ENCODE results near the gene PPP2R2C.

The PPP2R2C gene

DNA sequence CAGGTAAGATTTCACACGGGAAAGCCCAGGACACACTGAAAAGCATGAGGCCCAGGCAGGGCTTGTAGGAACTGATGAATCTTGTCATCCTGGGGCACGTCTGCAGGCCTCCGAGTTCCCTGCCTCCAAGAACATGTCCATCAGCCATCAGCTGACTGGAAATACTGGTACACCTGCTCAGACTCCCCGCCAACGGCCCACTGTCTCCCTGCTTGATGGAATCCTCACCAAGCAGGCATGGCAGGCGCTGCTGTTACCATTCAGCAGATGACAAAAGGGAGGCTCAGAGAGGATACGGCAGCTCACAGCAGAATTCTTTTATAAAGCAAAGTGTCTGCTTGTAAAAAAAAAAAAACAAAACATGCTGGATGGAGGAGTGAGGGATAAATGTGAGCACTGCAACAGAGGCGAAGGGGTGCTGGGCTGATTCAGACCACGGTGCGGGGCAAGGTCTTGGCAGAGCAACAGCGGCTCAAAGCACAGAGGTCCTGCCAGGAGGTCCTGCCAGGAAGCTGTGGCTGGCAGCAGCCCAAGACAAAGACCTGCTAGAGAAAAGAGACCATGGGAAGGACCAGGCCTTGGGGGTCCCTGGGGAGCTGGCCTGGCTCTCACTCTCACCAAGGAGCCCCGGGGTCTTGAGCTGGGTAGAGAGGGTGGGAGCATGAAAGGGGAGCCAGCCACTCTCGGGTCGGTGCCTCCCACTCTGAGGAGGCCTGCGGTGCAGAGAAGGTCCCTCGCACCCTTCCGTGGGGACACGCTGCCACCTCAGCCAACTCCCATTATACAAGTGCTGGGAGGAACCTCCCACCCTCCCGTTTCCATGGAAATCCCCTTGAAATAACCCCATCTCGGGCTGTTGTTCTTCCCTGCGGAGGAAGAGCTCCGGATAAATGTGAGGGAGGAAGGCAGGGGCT is 25.6 kb downstream of the PPP2R2C start:
- no peak for FAIRE-seq

DNA sequence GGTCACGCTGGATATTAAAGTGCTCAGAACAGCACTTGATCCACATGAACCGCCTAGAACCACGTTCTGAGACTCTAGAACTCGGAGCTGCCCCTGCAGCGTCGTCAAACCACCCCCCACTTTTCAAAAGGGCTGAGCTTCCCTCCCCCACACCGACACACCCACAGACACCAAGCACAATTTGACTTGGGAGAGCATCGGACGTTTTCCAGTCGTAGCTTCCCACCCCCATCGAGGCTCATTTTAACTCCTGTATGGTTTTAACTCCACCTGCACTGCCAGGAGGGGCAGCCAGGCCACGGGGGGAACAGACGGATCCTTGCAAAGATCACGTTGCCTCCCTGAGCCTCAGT is 26.3 kb downstream of the PPP2R2C start:
- FAIRE-seq = no peak

DNA sequence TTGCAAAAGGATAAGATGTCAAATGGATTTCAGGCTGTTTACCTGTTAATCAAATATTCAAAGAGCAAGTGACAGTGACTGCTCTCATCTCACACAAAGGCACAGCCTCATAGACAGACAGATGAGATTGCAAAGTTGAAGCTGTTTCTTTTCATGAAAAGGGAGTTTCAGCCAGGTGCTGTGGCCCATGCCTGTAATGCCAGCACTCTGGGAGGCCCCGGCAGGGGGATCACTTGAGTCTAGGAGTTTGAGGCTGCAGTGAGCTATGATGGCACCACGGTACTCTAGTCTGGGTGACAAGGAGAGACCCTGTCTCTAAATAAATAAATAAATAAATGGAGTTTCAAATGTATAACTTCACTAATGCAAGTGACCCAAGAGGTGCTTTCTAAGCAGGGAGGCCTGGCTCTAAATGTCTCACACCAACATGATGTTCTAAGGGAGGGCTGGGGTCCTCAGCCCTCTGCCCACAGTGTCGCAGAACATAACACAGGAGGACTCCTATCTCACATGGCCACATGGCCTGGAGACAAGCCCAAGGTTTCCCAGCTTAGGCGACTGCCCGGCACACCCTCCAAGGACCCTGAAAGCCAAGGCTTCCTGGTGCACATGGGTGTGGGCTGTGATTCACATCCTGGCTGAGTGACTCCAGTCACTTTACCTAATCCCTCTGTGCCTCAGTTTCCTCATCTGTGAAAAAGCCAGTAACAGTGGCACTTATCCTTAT is 26.8 kb downstream of the PPP2R2C start:
- no peak for FAIRE-seq

DNA sequence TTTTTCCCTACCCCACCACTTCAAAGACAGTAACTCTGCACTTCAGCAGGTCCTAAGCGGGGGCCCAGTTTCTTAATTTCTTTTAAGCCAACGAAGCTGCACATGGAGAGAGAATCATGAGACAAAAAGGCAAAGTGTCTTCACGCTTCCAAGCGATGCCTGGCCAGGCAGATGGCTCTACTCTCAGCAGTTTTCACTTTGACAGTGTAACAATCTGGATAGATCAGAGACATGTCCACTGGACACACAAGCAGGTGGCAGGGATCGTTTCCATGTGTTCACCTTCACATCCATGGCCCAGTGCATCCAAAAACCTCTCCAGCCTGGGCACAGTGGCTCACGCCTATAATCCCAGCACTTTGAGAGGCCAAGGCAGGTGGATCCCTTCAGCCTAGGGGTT is 27.8 kb downstream of the PPP2R2C start:
- no peak for FAIRE-seq

DNA sequence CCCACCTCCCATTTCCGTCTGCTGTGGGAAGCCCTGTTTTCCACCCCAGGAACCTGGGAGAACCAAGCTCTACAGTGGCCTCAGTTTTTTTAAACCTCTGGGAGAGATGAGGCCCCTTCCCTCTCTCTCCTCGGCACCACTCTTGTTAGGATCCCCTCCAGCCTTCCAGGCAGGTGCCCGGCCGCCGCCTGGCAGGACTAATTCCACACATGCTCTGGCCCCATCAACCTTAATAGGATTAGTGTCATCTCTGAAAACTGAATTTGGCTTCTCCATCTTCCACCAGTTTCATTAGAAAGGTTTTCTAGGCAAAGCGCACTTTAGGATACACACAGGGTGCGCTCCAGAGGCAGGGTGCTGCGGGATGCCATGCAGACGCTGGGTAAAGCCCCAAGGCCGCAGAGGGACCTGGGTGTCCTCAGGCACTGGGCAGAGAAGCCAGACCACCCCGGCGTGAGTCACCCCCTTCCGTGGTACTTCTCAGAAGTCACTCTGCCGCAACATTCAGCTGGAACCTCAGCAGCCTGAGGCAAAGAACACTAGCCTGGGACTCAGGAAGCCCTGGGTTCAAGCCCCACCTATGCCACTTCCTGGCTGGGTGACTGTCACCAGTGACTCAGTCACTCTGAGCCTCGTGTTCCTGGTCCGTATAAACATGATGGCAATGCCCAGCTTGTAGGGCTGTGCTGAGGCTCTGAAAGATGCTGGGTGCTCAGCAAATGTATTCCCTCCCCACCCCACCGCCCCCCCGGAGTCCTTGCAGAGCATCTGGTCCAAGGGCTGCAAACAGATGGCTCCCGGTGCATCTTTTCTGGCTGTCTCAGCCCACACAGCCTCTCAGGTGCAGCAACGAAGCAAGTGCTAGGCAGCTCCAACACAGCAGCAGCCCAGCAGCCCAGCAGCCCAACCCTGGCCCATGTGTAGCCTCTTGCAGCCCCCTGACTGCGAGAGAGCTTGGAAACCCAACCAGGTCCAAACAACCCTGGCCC is 29.1 kb downstream of the PPP2R2C start:
- no peak for FAIRE-seq

DNA sequence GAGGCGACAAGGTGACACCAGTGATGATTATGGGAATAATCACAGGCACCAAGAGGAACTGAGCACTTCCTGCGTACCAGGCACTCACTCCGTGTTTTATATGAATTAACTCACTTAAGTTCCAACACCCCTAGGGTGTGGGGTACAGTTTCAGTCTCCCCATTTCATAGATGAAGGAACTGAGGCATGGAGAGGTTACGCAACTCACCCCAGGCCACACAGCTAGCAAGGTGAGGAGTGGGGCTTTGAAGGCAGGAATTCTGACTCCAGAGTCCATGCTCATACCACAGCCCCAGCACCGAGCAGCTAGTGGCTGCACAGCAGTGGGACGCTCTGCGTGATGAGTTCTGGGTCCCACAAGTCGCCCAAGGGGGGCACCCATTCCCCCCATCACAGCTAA is 29.9 kb downstream of the PPP2R2C start:
- FAIRE-seq = no peak

DNA sequence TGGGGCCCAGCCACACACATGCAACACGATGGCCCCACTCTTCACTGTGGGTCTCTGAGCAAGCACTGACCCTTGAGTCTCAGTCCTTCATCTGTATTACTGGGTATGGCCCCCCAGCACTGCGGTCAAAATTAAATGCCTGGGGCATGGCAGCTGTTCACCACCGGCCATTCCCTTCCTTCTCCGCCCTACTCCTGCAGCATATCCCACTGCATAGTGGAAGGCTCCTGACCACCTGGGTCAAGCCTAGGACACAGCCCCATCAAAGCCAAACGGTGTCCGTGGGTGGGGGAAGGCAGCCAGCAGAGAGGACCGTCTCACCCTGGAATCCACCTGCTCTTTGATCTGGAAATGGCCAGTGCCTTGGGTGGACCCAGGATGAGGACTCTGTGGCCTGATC is 30.7 kb downstream of the PPP2R2C start:
- FAIRE-seq = no peak

DNA sequence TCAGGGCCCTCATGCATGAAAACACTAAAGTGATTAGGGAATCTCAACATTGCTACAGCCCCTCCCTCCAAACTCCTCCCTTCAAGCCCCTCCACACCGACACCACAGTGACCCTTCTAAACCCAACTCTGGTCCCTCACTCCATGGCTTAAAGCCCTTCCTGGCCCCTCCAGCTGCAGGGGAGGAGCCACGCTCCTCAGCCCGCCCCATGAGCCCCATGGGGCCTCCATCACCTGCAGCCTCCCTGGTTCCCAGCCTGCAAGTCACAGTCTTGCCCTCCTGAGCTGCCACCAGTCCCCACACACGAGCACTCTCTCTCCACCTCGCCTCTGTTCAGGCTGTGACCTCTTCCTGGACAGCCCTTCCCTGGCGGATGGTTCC is 31.2 kb downstream of the PPP2R2C start:
- no peak for FAIRE-seq

DNA sequence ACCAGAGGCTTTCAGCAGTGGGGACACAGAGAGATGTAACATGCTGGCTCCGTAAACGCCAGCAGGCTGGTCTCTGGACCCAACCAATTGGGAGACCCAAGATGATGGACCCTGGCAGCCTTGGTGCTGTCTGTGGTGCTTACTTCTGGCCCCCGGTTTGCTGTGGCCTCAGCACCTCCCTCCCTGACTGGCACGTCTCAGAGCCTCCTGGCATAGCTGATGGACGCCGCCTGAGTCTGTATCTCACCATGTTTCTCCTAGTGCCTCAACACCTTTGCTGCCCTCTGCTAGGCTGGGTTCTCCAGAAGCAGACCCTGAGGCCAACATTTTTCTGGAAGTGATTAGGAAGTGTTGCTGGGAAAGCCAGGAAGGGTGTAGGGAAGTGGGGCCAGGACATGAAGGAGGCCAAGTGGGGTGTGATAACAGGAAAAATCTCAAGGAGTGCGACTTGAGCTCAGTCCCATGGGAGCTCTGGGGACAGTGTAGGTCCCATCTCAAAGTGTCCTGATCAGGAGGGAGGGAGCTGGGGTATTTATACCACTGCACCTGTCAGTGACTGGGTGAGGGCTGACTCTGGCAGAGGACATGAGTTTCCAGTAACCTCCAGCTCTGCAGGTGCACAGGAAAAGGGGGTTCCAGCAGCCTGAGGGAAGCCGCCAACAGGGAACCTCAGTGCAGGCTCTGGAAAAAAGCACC is 31.8 kb downstream of the PPP2R2C start:
- no peak for FAIRE-seq

DNA sequence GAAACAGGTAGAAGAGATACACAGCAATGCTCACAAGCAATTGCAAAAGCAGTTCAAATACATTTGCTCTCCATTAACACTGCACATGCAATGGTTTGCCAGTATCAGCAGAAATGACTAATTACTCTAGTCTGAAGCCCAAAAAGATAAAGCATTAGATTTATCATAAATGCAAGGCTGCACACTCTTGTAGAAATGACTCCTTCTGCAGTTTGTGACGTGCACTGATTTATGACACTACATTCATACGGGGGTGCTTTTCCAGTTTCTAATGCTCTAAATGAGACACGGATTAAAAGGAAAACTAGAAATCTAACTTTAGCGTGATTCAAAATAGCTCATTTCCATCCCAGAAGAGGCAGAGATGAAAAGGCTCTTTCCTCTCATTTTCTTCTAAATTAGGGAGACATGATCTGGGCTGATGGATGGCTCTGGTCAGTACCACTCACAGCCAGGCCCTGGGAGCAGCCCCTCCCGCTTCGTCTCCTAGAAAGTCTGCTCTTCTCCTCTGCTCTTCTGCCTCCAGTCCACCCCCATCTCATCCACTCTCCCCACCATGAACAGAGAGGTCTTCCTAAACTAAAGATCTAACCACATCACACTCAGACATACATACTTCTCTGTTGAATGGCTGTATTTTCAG is 33.2 kb downstream of the PPP2R2C start:
- no peak for FAIRE-seq

DNA sequence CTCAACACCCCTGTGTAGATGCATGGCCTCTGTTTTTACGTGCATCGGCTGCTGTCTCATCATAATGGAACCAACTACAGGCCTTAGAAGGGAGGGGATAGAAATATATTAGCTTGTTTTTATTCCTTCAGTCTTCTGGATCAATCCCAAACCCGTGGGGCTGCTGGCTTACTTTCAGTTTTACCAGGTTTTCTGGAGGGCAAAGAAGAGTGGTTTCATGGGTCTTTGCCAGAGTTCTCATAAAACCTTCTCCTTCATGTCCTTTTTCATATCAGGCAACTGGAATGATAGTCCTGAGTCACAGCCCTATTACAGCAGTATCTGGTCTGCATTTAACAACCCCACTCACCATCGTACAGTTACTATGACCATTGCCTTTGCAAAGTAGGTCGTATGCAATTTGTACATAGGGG is 34.6 kb downstream of the PPP2R2C start:
- FAIRE-seq = no peak

DNA sequence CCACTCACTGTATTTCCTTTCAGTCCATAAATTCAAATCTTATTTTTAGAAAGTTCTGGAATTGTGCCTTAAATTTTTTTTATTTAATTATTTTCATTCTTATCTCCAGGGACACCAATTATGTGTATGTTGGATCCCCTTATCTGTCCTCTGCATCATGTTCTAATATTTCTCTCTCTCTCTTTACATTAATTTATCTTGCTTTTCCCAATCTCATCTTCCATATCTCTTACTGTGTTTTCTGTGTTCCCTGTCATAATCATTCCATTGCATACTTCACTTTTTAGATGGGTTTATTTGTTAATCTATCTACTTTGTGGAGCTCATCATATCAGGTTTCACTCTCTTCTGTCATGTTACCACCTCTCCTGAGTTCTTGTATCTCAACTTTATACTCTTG is 37.4 kb downstream of the PPP2R2C start:
- FAIRE-seq = no peak

DNA sequence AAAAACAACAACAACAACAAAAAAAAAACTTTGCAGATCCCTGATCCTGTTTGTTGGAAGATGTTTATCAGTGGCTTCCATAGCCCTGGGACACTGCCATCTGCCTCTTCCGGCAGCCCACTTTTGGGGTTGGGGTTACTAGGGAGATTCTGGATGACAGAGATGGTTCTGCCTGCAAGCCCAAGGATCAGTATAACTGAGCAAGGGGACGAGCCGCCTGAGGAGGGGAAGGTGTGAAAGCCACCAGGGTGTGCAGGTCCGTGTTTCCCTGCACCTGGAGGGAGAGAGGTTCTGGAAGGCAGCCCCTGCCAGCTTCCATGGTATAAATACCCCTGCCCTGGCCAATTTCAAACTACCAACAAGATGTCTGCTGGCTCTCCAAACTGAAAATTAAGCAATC is 41.5 kb downstream of the PPP2R2C start:
- no peak for FAIRE-seq

DNA sequence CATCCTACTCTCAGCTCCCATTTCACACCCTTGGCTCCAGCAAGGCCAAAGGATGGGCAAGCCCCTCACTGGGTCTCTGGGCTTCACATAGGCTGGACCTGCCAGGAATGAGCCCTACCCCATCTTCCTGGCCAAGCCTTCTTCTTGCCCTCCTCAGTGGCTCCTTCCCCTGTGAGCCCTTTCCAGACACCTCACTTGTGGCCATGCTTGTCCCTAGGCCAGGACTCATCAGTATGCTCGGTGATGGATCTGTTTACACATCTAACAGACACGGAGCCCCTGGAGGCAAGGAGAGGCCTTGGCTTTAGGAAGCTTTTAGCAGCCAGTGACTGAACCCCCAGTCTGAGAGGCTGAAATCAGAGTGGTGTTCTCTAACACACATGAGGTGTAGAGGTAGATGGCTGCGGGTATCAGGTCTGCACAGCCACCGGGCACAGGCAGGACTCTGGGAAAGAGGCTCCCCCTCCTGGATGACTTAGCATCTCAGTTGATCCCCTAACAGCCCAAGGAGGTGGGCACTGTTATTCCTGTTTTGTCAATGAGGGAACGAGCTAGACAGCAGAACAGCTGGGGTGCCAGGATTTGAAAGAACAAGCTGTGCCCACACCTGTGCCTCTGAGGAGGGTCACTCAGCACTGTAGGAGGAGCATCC is 44.8 kb downstream of the PPP2R2C start:
- FAIRE-seq = no peak

DNA sequence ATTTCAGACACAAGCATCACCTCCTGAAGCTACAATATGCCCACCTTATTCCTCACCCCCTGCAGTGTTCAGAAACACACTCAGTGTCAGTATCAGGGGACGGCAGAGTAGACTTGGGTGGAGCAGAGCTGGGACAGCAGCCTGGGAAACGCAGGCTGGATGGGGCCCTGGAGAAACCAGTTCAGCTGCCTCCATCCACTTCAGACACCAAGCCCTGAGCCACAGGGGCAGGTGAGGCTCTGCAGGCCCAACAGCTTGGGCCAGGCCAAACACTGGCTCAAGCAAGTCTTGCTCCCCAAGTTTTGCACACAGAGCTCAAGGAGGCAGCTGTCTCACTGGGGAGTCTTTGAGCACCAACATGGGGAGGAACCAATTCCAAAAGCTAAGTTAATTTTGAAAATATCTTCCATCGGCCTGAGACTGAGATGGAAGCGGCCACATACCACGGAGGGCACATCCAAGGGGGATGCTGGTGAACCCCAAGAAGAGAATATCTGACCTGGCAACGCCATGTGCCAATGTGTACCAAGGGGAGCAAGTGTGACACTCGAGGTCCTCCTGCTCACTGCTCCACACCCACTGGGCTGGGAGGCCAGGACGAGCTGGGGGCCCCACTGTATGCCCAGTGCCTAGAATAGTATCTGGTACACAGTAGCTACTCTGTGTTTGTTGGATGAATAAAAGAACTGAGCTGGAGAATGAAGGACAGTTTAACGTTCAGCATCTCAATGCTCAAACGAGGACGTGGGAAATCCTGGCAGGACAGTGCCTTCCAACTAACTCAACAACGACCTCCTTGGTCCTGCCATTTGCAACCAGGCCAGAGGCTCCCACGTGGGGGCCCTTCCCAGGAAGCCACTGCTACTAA is 45.6 kb downstream of the PPP2R2C start:
- no peak for FAIRE-seq

DNA sequence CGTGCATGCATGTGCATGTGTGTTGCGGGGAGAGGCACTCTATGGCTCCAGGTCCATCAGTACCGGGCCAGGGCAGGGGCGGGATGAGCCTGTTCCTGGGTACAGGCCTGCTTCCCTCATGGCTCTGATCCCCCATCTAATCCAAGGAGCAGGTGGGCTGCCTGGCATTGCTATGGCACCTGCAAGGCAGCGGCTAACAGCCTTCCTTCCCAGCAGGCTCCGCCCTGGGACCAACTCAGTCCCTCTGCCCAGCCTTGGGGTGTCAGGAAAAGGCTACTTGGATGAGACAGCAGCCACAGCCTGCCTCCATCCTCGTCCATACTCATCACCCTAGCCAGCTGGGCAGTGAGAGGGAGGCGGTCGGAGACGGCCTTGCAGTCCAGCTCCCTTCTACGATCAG is 46.5 kb downstream of the PPP2R2C start:
- no peak for FAIRE-seq

DNA sequence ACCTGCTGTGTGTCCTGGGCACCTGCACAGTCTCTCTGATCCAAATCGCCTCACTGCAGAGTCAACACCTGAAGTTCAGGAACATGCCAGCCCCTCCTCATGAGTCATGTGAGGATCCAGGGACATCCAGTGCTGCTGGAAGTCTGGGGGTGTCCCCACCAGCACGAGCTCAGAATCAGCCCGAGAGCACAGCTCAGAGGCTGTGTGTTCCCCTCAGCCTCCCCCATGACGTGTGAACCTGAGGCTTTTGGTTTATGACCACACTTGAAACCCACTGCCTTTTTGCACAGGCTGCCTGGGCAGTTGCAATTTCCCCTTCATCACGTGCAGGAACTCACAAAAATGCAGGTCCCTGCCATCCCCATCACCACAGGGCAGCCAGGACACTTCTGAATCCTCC is 47.1 kb downstream of the PPP2R2C start:
- no peak for FAIRE-seq

DNA sequence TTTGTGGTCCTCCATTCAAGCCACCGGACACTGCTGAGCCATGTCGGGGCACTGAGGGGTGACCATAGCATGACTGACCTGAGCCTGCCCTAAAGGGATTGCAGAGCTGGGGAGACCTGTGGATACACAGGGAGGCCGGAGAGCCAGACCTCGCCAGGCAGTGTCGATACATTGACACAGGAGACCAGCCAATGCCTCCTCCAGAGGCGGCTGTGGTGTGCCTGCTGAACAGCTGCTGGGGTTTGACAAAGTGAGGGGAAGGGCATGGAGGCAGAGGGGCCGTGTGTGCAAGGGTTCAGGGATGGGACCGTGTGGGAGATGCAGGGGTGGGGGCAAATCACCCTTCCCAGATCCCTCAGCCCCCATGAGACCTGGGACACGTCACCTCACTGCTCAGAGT is 48.0 kb downstream of the PPP2R2C start:
- FAIRE-seq = no peak

DNA sequence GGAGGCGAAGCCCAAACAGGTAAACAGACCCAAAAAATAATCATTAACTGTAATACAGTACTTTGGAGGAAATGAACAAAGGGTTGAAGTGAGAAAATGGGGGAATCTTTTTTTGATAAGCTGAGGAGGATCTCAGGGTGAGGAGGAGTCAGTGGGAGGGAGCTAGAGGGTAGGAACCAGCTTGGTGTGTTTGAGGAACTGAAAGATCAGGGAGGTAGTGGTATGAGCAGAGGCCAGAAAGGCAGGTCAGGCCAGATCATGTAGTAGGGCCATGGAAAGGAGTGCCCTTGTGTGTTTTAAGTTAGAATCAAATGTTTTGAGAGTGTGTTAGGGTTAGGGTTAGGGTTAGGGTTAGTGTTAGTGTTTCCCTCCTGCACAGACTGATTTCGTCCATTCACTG is 48.8 kb downstream of the PPP2R2C start:
- no peak for FAIRE-seq

DNA sequence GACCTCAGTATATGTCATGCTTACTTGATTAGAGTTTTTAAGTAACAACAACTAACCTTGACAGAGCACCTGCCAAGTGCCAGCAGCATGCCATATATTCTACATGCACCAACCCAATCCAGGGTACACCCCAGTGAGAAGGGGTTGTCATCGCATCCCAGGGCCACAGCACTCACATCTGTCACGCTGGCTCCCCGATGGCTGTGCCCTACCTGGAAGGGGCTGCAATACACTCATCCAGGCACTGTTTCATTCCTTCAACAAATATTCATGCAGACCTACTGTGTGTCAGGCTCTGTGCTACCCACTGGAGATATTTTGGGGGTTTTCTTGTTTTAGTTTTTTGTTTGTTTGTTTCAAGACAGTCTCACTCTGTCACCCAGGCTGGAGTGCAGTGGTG is 49.5 kb downstream of the PPP2R2C start:
- no peak for FAIRE-seq

DNA sequence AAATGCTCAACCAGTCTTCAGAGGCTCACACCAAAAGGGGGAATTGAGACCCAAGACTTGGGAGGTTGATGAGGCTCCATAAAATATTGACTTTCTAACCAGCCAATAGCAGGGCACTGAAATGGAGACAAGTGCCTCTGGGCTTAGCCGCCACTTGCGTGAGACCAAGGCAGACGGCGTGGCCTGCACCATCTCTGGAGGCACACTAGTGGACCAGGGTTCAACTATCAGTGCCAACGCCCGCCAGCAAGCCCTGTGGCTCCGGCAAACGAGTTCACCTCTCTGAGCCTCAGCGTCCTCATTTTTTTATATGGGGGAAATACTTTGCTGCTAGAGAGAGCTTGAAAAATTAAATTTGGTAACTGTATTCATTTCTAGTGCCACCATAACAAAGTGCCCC is 50.3 kb downstream of the PPP2R2C start:
- no peak for FAIRE-seq

Measured in TTC549 (cell line).